Measurements from ENCODE around the gene SLIT1.

SLIT1 gene

GRCh38 chr10:97185326-97186058 is at the start of gene SLIT1:
TSS of gene SLIT1 (minus strand) at chr10:97185959. CDS start at chr10:97185674, 285 bp downstream.
- DNase-seq (ENCODE audit: low read depth in 2 of 2, low spot score in 1 of 2) = no peak

- DNase-seq (ENCODE audit: low read depth in 2 of 2, low spot score in 1 of 2) = no peak
Measured at GRCh38 chr10:97235353-97235752, 49.6 kb upstream of the SLIT1 start.

- no peak for DNase-seq (ENCODE audit: low read depth in 2 of 2, low spot score in 1 of 2)
Measured at GRCh38 chr10:97234400-97234799, 48.6 kb upstream of the SLIT1 start.

GRCh38 chr10:97230146-97230545 is 44.4 kb upstream of the SLIT1 start:
- DNase-seq (ENCODE audit: low read depth in 2 of 2, low spot score in 1 of 2) = no peak

GRCh38 chr10:97229322-97230015 is 43.7 kb upstream of the SLIT1 start:
- no peak for DNase-seq (ENCODE audit: low read depth in 2 of 2, low spot score in 1 of 2)

- no peak for DNase-seq (ENCODE audit: low read depth in 2 of 2, low spot score in 1 of 2)
Measured at GRCh38 chr10:97228775-97229157, 43.0 kb upstream of the SLIT1 start.

- DNase-seq (ENCODE audit: low read depth in 2 of 2, low spot score in 1 of 2) = no peak
Measured at GRCh38 chr10:97228130-97228774, 42.5 kb upstream of the SLIT1 start.

- no peak for DNase-seq (ENCODE audit: low read depth in 2 of 2, low spot score in 1 of 2)
Measured at GRCh38 chr10:97226398-97226797, 40.6 kb upstream of the SLIT1 start.

GRCh38 chr10:97224483-97225435 is 39.0 kb upstream of the SLIT1 start:
- DNase-seq (ENCODE audit: low read depth in 2 of 2, low spot score in 1 of 2) = no peak

GRCh38 chr10:97222326-97222961 is 36.7 kb upstream of the SLIT1 start:
- DNase-seq (ENCODE audit: low read depth in 2 of 2, low spot score in 1 of 2) = no peak

- DNase-seq (ENCODE audit: low read depth in 2 of 2, low spot score in 1 of 2) = no peak
Measured at GRCh38 chr10:97220355-97220754, 34.6 kb upstream of the SLIT1 start.

- DNase-seq (ENCODE audit: low read depth in 2 of 2, low spot score in 1 of 2) = no peak
Measured at GRCh38 chr10:97217299-97217698, 31.5 kb upstream of the SLIT1 start.

- DNase-seq (ENCODE audit: low read depth in 2 of 2, low spot score in 1 of 2) = no peak
Measured at GRCh38 chr10:97215619-97216260, 30.0 kb upstream of the SLIT1 start.

GRCh38 chr10:97213431-97213830 is 27.7 kb upstream of the SLIT1 start:
- DNase-seq (ENCODE audit: low read depth in 2 of 2, low spot score in 1 of 2) = no peak

- no peak for DNase-seq (ENCODE audit: low read depth in 2 of 2, low spot score in 1 of 2)
Measured at GRCh38 chr10:97211229-97211628, 25.5 kb upstream of the SLIT1 start.

GRCh38 chr10:97210543-97210960 is 24.8 kb upstream of the SLIT1 start:
- DNase-seq (ENCODE audit: low read depth in 2 of 2, low spot score in 1 of 2) = peak; percentile 31 to 38

- no peak for DNase-seq (ENCODE audit: low read depth in 2 of 2, low spot score in 1 of 2)
Measured at GRCh38 chr10:97207756-97208346, 22.1 kb upstream of the SLIT1 start.

- DNase-seq (ENCODE audit: low read depth in 2 of 2, low spot score in 1 of 2) = no peak
Measured at GRCh38 chr10:97207131-97207530, 21.4 kb upstream of the SLIT1 start.

- no peak for DNase-seq (ENCODE audit: low read depth in 2 of 2, low spot score in 1 of 2)
Measured at GRCh38 chr10:97204826-97205679, 19.3 kb upstream of the SLIT1 start.

Data from stimulated activated CD8-positive, alpha-beta memory T cell treated with anti-CD3 and anti-CD28 coated beads, Interleukin-4, amount 100 ng/mL, for 1 hour (primary cell).